ENCODE data around the gene UBAP1.
"Not testable (repeated sequence)": the region's sequence is repeated elsewhere in the genome, so short reads cannot be mapped to it uniquely, and the experiment has no call there.

Gene UBAP1

DNA sequence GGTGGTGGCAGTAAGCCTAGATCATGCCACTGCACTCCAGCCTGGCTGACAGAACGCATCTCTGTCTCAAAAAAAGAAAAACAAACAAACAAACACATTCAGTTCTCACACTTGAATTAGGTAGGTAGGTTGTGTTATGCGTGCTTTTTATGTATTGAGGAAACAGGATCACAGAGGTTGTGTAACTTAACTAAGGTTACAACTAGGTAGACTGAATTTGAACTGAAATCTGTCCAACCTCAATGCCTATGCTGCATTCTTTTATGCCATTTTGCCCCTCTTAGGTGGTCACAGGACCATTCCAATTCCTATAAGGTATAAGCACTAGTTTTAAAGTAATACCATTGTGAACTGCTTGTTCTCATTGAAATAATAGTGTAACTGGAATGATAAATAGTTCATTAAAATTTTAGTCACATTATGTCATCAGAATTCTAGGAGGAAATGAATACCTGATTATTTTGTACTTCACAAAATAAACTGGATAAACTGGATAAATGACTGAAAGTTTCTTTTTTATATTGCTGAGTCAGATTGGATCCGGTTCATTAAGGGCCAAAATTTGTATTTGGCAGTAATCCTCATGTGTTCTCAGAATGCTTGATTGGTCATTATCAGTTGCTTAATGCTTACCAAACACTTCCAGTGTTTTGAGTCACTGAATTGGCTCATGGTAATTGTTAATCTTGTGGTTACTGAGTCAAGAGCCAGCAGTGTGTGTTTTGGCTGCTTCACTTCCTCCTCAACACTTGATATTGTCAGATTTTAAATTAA lies 7.1 kb downstream of the UBAP1 start:
- peak; percentile 7 for DNase-seq

DNA sequence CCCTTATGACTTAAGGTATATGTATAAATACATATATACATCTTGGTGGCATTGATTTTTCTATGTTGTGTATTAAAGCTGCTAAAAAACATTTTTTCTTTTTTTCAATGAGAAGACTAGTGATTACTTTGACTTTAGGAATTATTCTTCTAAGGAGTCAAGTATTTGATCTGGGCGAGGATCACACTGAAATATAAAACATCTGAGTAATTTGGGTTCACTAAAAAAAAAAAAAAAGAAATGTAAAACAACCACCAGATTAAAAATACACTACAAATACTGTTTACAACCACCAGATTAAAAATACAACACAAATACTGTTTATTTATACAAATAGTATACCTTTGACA lies 9.0 kb downstream of the UBAP1 start:
- DNase-seq: no peak

DNA sequence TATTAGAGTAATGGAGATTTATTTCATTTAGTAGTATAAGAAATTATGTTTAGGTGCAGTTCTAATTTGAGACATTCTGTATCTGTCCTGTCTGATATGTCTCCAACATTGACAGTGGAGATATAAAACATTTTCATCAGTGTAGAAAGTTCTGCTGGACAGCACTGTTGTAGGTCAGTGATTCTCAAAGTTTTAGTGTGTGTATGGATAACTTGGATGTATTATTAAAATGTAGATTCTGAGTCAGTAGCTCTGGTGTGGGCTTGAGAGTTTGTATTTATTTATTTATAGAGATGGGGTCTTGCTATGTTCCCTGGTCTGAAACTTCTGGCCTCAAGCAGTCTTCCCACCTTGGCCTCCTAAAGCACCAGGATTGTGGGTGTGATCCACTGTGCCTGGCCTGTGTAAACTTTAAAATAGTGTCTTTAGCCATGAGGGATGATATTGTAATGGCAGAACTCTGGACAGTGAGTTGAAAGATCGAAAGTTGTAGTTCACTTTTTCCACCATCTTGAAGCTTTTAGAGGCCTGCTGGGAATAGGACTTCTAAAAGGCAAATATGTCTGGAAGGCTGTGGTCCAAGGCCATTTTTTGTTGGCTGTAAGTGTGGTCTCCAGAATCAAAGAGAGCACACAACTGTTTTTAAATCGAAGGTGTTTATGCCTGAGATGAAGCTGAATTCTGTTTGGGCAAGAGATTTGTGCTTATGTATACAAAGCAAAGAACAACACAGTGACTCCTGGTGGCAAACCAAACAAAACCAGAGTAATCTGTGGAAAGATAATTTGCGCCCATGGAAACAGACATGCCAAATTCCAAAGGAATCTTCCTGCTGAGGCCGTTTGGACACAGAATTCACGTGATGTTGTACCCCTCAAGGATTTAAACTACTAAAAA lies 12.4 kb downstream of the UBAP1 start:
- no peak for DNase-seq

DNA sequence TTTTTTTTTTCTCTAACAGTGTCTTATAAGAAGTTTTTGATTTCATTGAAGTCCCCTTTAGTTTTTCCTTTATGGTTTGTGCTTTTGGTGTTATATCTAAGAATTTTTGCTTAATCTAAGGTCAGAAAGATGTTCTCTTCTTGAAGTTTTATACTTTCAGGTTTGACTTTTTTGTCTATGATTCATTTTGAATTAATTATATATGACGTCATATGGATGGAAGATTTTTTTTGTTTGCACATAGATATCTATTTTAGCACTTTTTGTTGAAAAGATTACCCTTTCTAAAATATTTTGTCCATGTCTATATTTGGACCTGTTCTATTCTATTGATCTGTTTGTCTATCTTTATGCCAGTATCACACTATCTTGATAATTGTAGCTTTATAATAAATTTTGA lies 16.3 kb downstream of the UBAP1 start:
- no peak for DNase-seq

DNA sequence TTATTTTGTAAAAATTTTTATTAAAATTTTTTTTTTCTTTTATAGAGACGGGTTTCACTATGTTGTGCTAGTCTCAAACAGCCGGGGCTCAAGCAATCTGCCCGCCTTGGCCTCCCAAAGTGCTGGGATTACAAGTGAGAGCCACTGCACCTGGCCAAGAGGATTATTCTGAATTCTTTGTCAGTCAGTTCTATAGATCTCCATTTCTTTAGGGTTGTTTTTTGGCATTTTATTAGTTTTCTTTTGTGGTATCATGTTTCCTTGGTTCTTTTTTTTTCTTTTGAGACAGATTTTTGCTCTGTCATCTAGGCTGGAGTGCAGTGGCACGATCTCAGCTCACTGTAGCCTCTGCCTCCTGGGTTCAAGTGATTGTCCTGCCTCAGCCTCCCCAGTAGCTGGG lies 18.4 kb downstream of the UBAP1 start:
- DNase-seq: not testable (repeated sequence)

DNA sequence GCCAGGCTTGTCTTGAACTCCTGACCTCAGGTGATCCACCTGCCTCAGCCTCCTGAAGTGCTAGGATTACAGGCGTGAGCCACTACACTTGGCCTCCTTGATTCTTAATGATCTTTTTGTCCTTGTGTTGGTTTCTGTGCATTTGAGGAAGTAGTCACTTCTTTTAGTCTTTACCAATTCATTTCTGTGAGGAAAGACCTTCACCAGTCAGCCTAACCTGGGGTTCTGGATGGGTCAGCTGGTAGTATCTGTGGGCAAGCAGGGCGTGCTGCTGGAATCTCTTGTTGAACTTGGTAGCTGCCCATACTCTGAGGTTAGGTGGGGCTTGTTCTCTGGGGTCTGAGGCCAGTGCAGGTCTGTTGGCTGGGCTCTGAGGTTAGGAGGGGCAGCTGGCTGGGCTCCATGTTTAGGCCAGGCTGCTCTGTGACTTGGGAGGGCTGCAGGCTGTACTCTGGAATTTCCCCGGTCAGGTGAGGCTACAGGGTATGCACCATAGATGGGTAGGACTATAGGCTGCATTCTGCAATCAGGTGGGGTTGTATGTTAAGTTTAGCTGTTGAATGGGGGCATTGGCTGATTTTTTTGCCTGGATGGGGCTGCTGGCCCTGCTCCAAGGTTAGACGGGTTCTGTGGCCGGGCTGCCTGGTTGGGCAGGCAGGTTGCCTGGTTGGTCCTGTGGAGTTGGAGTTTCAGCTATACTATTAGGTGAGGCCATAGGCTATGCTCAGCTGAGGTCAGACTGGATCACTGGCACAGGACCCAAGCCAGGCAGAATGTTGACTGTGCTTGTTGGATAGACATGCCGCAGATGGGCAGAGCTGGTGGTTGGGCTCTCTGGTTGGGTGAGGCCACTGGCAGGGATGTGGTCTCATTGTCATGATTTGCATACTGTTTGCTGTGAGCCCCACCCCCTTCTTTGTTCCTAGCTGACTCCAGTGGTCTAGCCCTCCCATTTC lies 19.2 kb downstream of the UBAP1 start:
- peak; percentile 52 for DNase-seq

DNA sequence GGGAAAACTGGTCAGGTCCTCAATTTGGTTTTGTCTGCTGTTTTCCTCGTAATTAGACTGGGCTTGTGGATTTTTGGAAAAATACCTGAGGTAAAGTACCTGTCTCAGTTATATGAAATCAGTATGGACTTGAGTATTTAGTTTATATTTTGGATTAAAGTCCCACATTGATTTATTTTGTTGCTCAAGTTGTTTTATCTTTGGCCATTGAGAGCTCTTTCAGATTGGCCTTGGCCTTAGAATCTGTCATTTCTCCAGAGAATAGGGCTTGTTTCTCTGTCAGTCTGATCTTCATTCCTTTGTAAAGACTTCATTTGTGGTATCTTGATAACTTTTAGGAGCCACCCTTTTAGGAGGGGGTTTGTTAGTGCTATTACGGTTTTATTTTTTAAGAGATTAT lies 21.2 kb downstream of the UBAP1 start:
- DNase-seq: no peak

DNA sequence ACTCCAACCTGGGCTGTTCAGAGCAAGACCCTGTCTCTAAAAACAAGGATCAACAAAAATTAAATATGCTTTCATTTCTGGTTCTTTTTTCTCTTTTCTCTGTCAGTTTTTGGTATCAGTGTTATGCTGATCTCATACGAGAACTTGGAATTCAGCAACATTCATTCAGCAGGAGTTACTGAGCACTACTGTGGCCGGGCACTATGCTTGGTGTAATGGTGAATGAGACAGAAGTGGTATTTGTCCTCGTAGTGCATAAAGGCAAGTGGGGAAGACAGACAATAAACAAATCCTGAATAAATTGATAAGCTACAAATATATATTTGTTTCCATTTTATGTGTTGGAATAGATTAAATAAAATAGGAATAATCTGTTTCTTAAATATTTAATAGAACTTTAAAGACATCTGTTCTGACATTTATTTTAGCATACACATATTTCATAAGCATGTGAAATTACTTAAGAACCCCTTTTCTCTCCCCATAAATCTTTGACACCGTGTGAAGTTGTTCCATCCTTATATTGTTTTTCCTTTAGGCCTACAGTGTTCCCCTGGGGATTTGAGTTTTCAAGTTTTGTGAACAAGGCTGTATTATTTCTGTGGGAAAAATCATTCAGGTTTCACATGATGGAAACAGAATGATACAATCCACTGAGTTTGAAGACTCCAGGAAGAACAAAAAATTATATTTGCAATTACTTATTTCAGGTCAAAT lies 24.6 kb downstream of the UBAP1 start:
- no peak for DNase-seq

DNA sequence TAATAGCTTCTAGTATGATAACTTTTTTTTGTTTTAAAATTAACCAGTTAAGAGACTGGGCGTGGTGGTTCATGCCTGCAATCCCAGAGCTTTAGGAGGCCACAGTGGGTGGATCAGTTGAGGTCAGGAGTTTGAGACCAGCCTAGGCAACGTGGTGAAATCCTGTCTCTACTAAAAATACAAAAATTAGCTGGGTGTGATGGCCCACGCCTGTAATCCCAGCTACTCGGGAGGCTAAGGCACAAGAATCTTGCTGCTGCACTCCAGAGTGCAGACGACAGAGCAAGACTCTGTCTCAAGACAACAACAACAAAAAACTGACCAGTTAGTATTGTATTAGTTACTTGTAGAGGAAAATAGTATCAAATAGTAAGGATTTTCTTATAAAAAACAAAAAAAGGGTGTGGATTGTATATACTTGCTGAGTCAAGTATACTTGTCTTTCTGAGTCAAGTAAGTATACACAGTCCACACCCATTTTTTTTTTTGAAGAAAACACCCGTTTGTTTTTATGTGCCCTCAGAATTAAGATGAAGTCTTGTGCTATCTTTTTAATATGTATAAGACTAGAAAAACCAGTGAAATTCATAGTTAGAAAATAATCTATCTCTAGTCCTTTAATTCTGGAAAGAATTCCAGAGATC lies 25.3 kb downstream of the UBAP1 start:
- DNase-seq: no peak

DNA sequence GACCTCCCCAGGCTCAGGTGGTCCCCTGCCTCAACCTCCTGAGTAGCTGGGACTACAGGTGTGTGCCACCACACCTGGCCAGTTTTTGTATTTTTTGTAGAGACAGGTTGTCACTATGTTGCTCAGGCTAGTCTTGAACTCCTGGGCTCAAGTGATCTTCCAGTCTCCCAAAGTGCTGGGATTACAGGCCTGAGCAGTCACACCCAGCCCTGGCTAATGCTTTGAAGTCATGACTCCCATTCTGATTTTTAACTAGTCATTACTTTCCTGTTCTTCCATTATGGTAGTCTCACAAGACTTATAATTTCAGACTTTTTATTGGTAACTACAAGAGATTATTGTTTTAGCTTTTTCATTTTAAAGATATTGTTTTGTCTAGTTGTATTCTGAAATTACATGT lies 26.3 kb downstream of the UBAP1 start:
- DNase-seq: no peak

DNA sequence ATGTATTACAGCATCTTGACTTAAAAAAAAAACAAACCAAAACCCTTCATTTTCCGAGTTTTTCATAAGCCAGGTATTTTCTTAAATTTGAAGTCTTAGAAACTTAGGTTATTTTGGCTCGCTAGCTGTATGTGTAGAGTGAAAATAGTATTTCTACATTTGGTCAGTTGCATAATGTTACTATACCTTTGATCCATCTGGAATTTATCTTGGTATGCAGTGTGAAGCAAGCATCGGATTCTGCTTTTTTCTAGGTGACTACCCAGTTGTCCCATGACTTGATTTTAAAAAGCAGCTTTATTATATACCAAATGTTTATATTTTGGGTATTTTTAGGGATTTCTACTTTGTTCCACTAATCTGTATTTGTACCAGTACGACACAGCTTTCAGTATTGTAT lies 27.7 kb downstream of the UBAP1 start:
- DNase-seq: no peak

DNA sequence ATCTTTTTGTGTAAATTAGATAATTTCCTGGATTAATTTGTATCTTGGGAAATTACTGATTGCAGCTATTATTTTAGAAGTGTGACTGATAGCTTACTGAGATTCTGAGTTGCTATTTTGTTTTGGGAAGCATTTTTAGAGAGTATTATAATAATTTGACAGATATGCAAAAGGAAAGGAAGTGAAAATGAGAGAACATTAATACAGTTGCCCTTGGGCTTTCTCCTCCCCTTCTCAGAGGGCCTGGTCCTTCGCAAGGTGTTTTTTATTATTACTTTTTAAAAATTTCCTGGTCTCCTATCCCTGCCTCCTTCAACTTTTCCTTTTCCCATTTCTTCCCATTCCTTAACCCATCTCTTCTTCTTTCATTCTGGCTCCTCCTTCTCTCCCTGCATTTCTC lies 32.6 kb downstream of the UBAP1 start:
- no peak for DNase-seq

DNA sequence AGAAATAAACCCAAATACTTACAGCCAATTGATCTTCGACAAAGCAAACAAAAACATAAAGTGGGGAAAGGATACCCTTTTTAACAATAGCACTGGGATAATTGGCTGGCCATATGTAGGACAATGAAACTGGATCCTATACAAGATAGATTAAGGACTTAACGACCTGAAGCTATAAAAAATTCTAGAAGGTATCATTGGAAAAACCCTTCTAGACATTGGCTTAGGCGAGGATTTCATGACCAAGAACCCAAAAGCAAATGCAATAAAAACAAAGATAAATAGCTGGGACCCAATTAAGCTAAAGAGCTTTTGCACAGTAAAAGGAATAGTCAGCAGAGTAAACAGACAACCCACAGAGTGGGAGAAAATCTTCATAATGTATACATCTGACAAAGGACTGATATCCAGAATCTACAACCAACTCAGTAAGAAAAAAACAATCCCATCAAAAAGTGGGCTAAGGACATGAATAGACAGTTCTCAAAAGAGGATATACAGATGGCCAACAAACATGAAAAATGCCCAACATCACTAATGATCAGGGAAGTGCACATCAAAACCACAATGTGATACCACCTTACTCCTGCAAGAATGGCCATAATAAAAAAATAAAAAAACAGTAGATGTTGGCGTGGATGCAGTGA lies 35.6 kb downstream of the UBAP1 start:
- not testable (repeated sequence) for DNase-seq

DNA sequence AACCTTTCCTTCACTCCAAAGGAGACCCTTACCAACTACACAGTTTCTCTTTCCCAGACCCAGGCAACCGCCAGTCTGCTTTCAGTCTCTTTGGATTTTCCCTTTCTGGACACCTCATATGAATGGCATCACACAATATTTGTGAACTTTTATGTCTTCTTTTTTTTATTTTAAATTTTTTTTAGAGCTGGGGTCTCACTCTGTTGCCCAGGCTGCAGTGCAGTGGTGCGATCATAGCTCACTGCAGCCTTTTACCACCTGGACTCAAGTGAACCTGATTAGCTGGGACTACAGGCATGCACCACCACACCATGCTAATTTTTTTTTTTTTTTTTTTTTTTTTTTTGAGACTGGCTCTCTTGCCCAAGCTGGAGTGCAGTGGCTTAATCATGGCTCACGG lies 37.5 kb downstream of the UBAP1 start:
- DNase-seq: no peak

DNA sequence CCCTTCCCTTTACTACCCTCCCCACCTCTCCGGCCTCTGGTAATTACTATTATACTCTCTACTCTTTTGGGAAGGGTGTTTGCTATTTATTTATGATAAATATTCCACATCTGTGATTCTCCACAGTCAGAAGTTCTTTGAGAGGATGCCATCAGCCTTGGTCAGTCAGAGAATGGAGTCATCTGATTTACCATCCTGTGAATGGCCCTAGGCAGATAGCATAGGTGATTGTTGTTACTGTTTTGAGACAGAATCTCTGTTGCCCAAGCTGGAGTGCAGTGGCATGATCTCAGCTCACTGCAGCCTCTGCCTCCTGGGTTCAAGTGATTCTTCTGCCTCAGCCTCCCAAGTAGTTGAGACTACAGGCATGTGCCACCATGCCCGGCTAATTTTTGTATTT lies 38.2 kb downstream of the UBAP1 start:
- DNase-seq: not testable (repeated sequence)

DNA sequence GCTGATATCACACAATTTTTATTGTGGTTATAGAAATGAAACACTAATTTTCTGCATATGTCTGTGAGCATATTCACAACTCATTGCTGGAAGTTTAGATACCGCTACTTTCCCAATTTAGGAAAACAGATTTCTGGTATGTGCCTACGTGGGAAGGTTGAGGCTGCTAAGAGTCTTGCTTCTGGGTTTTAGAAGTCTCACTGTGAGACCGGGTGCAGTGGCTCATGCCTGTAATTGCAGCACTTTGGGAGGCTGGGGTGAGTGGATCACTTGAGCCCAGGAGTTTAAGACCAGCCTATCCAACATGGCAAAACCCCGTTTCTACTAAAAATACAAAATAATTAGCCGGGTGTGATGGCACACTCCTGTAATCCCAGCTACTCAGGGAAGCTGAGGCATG lies 39.6 kb downstream of the UBAP1 start:
- no peak for DNase-seq

DNA sequence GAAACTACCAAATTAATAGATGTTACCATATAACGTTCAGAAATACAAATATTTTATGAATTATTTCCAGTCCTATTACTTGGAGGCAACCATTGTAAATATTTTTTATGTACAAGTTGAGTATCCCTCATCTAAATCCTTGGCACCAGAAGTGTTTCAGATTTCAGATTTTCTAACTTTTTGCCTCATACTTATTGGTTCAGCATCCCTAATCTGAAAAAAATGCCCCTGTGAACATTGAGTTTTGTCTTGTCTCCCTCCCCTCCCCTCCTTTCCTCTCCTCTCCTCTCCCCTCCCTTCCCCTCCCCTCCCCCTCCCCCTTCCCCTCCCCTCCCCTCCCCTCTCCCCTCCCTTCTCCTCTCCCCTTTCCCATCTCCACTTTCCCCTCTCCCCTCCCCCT lies 40.6 kb downstream of the UBAP1 start:
- no peak for DNase-seq

DNA sequence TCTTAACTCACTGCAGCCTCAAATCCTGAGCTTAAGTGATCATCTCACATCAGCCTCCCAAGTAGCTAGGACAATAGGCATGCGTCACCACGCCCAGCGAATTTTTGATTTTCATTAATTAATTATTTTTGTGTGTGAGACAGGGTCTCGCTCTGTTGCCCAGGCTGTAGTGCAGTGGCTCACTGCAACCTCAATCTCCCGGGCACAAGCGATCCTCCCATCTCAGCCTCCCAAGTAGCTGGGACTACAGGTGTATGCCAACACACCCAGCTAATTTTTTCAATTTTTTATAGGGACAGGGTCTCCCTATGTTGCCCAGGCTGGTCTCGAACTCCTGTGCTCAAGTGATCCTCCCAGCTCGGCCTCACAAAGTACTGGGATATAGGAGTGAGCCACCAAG lies 41.4 kb downstream of the UBAP1 start:
- DNase-seq: no peak

DNA sequence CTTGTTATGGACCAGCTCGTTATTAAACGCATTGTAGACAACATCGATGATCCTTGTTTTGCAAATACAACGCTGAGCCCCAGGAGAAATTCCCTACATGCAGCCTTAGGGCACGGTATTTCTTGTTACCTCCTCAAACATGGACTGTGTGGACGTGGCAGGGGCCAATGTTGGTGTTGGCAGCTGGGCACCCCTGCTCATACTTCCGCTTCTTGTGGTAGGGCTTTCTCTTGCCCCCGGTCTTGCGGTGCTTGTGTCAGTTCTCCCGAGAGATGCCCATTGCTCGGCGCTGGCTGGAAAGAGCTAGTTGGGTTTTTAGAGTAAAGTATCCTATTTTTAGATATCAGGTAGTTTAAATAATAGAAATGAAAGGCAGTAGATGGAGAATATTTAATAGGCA lies 45.5 kb downstream of the UBAP1 start:
- no peak for DNase-seq

DNA sequence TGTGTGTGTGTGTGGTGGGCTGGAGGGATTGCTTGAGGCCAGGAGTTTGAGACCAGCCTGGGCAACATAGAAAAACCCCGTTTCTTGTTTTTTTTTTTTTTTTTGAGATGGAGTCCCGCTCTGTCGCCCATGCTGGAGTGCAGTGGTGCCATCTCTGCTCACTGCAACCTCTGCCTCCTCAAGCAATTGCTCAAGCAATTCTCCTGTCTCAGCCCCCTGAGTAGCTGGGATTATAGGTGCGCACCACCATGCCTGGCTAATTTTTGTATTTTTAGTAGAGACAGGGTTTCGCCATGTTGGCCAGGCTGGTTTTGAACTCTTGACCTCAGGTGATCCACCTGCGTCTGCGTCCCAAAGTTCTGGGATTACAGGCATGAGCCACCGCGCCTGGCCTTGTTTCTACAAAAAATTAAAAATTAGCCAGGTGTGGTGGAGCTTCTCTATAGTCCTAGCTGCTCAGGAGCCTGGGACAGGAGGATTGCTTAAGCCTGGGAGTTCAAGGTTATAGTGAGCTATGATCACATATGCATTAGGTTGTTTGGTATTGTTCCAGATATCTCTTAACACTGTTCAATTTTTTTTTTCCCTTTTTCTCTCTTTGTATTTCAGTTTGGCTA lies 47.4 kb downstream of the UBAP1 start:
- not testable (repeated sequence) for DNase-seq

DNA sequence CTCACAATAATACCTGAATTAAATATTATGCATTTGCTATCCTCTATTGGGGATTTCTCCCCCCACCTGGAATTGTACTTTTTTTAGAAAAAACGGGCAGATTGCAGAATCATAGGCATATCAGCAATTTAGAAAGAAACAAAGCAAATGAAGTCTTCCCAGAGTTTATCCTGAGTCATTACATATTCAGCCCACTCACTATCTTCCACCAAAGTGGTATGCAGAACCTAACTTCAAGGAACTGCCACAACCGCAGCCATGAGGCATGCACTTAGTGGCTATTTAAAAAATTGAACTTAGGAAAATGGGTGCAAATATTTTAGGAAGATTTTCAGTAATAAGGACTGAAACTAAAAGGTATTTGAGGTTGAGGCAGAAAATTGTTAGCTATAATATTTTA lies 48.6 kb downstream of the UBAP1 start:
- DNase-seq: no peak

All from activated CD8-positive, alpha-beta memory T cell treated with anti-CD3 and anti-CD28 coated beads for 24 hours (primary cell).